IgD-negative memory B cell (primary cell): ENCODE results near the gene PIP5K1A. TPM values are rescaled to one million over a fixed set of nuclear protein-coding genes. Genes with fewer than 3 reads are reported as not detected.
"Not testable (repeated sequence)": the region's sequence is repeated elsewhere in the genome, so short reads cannot be mapped to it uniquely, and the experiment has no call there.

Source experiments
- H3K27ac Mint-ChIP-seq, 3 donors: one replicate each; pipeline ENCODE4 v1.8.0; 2020 to 2022; ENCODE audit warnings: mild to moderate bottlenecking in 3 of 3, mixed read lengths in 3 of 3, moderate library complexity in 1 of 3
- H3K27me3 Mint-ChIP-seq: one replicate; pipeline ENCODE4 v1.8.0; 2021; ENCODE audit warnings: mixed read lengths
- H3K36me3 Mint-ChIP-seq: one replicate; pipeline ENCODE4 v1.8.0; 2020; ENCODE audit warnings: mild to moderate bottlenecking, mixed read lengths
- H3K4me1 Mint-ChIP-seq, 3 donors: one replicate each; pipeline ENCODE4 v1.8.0; 2020 to 2022; ENCODE audit warnings: mixed read lengths in 3 of 3, mild to moderate bottlenecking in 1 of 3
- H3K4me3 Mint-ChIP-seq, 4 donors: one replicate each; pipeline ENCODE4 v1.8.0; 2020 to 2022; ENCODE audit warnings: mild to moderate bottlenecking in 4 of 4, mixed read lengths in 4 of 4, moderate library complexity in 3 of 4
- H3K9me3 Mint-ChIP-seq, 3 donors: one replicate each; pipeline ENCODE4 v1.8.0; 2020 to 2021; ENCODE audit warnings: mixed read lengths in 3 of 3, mild to moderate bottlenecking in 1 of 3
- polyA plus RNA-seq: library from polyadenylated mRNA; unstranded; fragments of 300-500 nt; fragmentation: Illumina TruSeq; gene quantifications from one replicate; pipeline ENCODE4 v1.2.3, GENCODE V29; 2021

The PIP5K1A gene
- polyA plus RNA-seq, 1 donor from 2014 or later: 20.3 TPM

DNA sequence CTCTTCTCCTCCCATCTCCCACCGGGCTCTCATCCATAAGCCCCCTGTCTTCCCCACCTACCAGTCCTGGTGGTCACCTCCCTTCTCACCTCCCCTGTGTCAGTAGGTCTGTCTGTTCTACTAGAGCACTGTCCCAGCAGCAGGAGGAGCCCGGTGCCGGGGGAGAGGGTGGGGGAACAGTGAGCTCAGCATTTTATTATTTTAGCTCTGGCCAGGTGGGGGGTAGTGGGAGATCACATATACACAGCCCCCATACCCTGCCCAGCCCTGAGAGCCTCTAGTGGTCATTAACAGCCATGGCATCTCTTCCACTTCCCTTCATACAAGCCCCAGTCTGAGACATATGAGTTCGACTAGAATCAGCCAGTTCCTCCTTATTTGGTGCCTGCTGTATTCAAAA, 22.5 kb upstream of the PIP5K1A start, which contains the start of gene TMOD4:
Gene TMOD4, minus strand, starts transcription at position 119 of the 400 bp plus-strand sequence. CDS start 1,106 bp downstream, outside the sequence.
- H3K4me3 Mint-ChIP-seq: no peak within 1 kb of the TSS
- H3K27me3 Mint-ChIP-seq: no peaks in the 10 kb centered on the region
- peaks cover 3% of the 10 kb centered on the region for H3K36me3 Mint-ChIP-seq
- no peaks in the 10 kb centered on the region for H3K9me3 Mint-ChIP-seq
- H3K4me1 Mint-ChIP-seq: no peaks in the 10 kb centered on the region
- H3K27ac Mint-ChIP-seq: peak within 1 kb of the TSS in 1 of 3 donors; percentile 53

GRCh38 chr1:151176514-151177045, 21.8 kb upstream of the PIP5K1A start:
- Mint-ChIP-seq H3K27me3 (no peaks in the 10 kb centered on the region), H3K27ac (no peak overlapping the region), H3K4me3 (no peak overlapping the region), H3K36me3 (peaks cover 4% of the 10 kb centered on the region), H3K9me3 (no peaks in the 10 kb centered on the region), H3K4me1 (no peaks in the 10 kb centered on the region)

DNA sequence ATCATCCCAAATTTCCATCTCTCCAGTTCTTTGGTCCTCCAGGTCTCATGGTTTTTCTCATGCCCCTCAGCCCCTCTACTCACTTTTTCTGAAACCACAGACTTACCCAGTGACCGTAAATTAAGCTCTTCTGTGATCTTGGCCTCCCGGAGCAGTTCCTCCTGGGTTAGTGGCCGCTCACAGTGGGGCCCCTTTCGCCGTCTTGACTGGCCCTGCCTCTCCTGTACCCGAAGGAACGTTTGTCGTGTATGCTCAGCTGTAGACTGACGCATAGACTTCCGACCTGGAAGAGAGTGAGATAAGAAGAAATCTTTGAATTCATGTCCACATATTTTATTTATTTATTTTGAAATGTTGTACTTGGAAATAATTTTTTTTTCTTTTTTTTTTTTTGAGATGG, 14.1 kb upstream of the PIP5K1A start:
- Mint-ChIP-seq H3K27me3 (no peaks in the 10 kb centered on the region), H3K9me3 (no peaks in the 10 kb centered on the region), H3K27ac (no peak overlapping the region), H3K36me3 (peaks cover 4% of the 10 kb centered on the region), H3K4me3 (no peak overlapping the region), H3K4me1 (peaks cover 9 to 20% (median 11%) of the 10 kb centered on the region in 3 donors)

DNA sequence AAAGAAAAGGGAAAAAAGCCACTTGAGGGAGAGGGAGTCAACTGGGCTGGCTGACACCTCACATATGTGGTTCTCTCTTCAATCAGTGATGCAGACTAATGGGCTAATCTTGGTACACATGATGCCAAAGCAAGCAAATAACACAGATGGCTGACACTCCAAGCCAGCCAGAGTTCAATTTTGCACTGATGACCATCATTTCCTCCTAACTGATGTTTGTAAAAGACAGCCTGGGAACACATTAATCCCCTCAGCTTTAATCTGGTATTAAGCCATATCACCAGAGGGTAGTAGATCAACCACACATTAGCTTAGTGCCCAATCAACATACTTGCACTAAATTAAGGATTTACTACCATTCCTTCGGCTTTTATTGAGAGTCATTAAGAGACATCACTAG, 11.1 kb upstream of the PIP5K1A start:
- Mint-ChIP-seq H3K27me3 (no peaks in the 10 kb centered on the region), H3K9me3 (no peaks in the 10 kb centered on the region), H3K4me3 (peak overlapping the region in 1 of 4 donors; percentile 32), H3K36me3 (peaks cover 3% of the 10 kb centered on the region), H3K27ac (no peak overlapping the region), H3K4me1 (peaks cover 18 to 29% (median 27%) of the 10 kb centered on the region in 3 donors)

DNA sequence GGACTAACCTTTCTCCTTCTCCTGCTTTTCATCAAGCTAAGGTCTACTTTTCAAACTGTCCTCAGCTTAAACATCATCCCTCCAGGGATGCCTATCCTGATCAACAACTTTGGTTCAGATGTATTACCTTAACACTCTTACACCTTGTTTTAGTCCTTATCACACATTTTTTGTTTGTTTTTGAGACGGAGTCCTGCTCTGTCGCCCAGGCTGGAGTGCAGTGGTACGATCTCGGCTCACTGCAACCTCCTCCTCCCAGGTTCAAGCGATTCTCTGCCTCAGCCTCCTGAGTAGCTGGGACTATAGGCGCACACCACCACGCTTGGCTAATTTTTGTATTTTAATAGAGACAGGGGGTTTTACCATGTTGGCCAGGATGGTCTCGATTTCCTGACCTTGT, 9.7 kb upstream of the PIP5K1A start:
- H3K27ac Mint-ChIP-seq: peak overlapping the region in 1 of 3 donors; percentile 86
- not testable (repeated sequence) for H3K9me3 Mint-ChIP-seq, H3K27me3 Mint-ChIP-seq, H3K36me3 Mint-ChIP-seq
- peak overlapping the region; percentile 98 to 100 (median 100) for H3K4me3 Mint-ChIP-seq
- H3K4me1 Mint-ChIP-seq: peaks cover 18 to 29% (median 27%) of the 10 kb centered on the region in 3 donors

- Mint-ChIP-seq H3K27ac (peak within 1 kb of the TSS; percentile 97 to 99 (median 98)), H3K36me3 (peaks cover 3% of the 10 kb centered on the region), H3K4me1 (peaks cover 18 to 29% (median 27%) of the 10 kb centered on the region in 3 donors), H3K9me3 (no peaks in the 10 kb centered on the region), H3K27me3 (peaks cover 2% of the 10 kb centered on the region), H3K4me3 (peak within 1 kb of the TSS; percentile 98 to 100 (median 100))
Measured at GRCh38 chr1:151189637-151190445, 8.5 kb upstream of the PIP5K1A start, which contains the start of gene VPS72. Gene VPS72 (minus strand): TSS chr1:151190197. CDS start chr1:151190121, 76 bp downstream.

DNA sequence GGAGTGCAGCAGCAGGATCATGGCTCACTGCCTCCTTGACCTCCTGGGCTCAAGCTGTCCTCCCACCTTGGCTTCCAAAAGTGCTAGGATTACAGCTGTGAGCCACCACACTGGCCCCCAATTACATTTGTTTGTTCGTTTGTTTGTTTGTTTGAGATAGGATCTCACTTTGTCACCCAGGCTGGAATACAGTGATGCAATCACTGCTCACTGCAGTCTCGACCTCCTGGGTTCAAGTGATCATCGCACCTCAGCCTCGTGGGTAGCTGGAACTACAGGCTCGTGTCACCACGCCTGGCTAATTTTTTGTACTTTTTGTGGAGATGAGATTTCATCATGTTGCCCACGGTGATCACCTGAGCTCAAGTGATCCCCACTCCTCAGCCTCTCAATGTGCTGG, 6.3 kb upstream of the PIP5K1A start:
- Mint-ChIP-seq H3K27me3 (peaks cover 3% of the 10 kb centered on the region), H3K27ac (peak overlapping the region in 1 of 3 donors; percentile 67), H3K4me1 (peaks cover 20 to 35% (median 25%) of the 10 kb centered on the region in 3 donors), H3K9me3 (no peaks in the 10 kb centered on the region), H3K4me3 (peak overlapping the region in 1 of 4 donors; percentile 68), H3K36me3 (peaks cover 5% of the 10 kb centered on the region)

DNA sequence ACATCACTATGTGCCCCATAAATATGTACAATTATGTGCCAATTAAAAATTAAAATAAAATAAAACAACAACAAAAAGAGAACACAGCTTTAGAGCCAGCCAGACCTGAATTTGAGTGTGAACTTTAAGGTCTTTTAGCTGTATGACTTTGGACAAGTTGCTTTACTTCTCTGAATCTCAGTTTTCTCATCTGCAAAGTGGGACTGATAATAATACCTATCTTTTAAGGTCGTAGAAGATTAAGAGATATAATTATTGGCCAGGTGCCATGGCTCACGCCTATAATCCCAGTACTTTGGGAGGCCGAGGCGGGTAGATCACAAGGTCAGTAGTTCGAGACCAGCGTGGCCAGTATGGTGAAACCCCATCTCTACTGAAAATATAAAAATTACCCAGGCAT, 5.0 kb upstream of the PIP5K1A start:
- peak overlapping the region in 1 of 4 donors; percentile 65 for H3K4me3 Mint-ChIP-seq
- peaks cover 5% of the 10 kb centered on the region for H3K36me3 Mint-ChIP-seq
- H3K4me1 Mint-ChIP-seq: peaks cover 20 to 41% (median 23%) of the 10 kb centered on the region in 3 donors
- peak overlapping the region in 2 of 3 donors; percentile 35 to 78 for H3K27ac Mint-ChIP-seq
- H3K9me3 Mint-ChIP-seq: no peaks in the 10 kb centered on the region
- peaks cover 3% of the 10 kb centered on the region for H3K27me3 Mint-ChIP-seq

DNA sequence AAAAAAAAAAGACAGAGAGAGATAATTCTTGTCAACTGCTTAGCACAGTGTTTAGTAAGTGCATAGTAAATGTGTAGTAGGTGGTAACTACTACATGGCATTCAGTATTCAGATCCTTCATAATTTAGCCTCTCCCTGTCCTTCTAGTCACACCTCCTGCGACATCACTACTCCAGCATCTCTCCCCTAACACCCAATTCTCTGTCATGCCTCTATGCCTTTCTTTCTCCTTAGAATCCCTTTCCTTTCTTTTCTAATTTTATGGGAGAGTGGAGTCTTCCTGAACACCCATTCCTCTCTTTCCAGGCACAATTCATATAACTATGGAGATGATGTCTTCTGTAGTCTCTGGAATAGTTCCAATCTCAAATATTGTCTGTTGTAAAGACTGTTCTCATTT, 4.5 kb upstream of the PIP5K1A start:
- Mint-ChIP-seq H3K4me1 (peaks cover 17 to 40% (median 19%) of the 10 kb centered on the region in 3 donors), H3K27ac (peak overlapping the region in 1 of 3 donors; percentile 78), H3K36me3 (peaks cover 5% of the 10 kb centered on the region), H3K27me3 (peaks cover 3% of the 10 kb centered on the region), H3K4me3 (peak overlapping the region in 2 of 4 donors; percentile 8 to 65), H3K9me3 (no peaks in the 10 kb centered on the region)

DNA sequence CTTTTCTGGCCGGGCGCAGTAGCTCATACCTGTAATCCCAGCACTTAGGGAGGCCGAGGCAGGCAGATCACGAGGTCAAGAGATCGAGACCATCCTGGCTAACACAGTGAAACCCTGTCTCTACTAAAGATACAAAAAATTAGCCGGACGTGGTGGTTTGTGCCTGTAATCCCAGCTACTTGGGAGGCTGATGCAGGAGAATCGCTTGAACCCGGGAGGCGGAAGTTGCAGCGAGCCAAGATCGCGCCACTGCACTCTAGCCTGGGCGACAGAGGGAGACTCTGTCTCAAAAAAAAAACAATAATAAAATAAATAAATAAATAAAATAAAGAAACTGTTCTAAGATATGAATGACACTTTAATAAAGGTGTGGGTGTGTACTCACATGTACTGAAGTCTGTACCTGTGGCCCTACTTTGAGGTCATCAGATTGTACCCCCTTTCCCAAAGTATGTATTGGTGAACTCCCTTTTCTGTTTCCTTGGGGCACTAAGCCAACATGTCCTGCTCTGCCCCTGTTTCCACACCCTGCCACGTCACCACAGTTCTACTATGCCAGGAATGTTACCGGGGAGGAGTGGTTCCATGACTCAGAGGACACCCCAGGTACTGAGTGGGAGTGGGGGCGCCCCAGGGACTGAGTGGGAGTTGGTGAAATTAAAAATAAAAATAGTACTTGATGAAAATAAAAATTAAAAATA, 3.3 kb upstream of the PIP5K1A start:
- H3K27ac Mint-ChIP-seq: peak overlapping the region in 1 of 3 donors; percentile 78
- peaks cover 17 to 39% (median 23%) of the 10 kb centered on the region in 3 donors for H3K4me1 Mint-ChIP-seq
- H3K9me3 Mint-ChIP-seq, H3K27me3 Mint-ChIP-seq, H3K36me3 Mint-ChIP-seq: not testable (repeated sequence)
- peak overlapping the region in 2 of 4 donors; percentile 31 to 41 for H3K4me3 Mint-ChIP-seq

GRCh38 chr1:151196292-151196800, 2.0 kb upstream of the PIP5K1A start:
- peak overlapping the region; percentile 49 to 90 (median 64) for H3K4me3 Mint-ChIP-seq
- H3K4me1 Mint-ChIP-seq: peaks cover 14 to 32% (median 23%) of the 10 kb centered on the region in 3 donors
- H3K36me3 Mint-ChIP-seq: peaks cover 1% of the 10 kb centered on the region
- no peaks in the 10 kb centered on the region for H3K9me3 Mint-ChIP-seq
- H3K27me3 Mint-ChIP-seq: peaks cover 3% of the 10 kb centered on the region
- peak overlapping the region; percentile 8 to 88 (median 52) for H3K27ac Mint-ChIP-seq

GRCh38 chr1:151197863-151198253, 494 bp upstream of the PIP5K1A start:
- H3K9me3 Mint-ChIP-seq: no peaks in the 10 kb centered on the region
- peak overlapping the region; percentile 93 to 99 (median 99) for H3K27ac Mint-ChIP-seq
- peaks cover 1% of the 10 kb centered on the region for H3K36me3 Mint-ChIP-seq
- H3K4me1 Mint-ChIP-seq: peaks cover 20 to 37% (median 30%) of the 10 kb centered on the region in 3 donors
- peaks cover 3% of the 10 kb centered on the region for H3K27me3 Mint-ChIP-seq
- peak overlapping the region; percentile 97 to 98 (median 98) for H3K4me3 Mint-ChIP-seq

DNA sequence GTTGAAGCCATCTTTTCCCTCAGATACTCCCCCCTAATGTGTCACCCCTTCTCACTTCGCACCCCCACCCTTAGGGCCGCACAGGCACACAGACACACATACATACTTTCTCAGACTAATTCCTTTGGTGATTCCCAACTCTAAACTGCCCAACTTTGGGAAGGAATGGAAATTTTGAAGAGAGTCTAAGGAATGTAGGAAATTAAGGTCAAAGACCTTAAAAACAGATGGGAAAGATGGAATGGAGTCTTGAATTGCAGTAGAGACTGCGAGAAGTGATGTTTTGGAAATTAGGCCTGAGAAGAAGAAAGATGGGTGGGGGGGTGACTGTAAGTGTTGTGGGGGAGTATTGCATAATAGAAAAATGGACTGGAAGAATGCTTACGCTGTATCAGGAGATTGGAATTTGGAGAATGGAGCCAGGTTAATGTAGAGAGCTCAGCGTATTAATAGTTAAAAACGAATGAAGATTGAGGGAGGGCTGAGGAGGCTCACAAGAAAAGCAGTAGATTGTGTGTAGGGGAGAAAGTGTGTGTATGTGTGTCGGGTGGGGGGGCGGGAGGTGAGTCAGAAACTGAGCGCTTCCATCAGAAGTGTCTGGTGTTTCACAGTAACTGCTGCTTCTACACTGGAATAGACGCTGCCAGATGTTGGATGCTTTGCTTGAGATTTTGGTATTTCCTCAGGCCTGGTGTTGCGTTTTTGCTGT, 1.7 kb downstream of the PIP5K1A start:
- Mint-ChIP-seq H3K9me3 (no peaks in the 10 kb centered on the region), H3K36me3 (peaks cover 1% of the 10 kb centered on the region), H3K4me3 (peak overlapping the region; percentile 97 to 98 (median 98)), H3K4me1 (peaks cover 25 to 45% (median 32%) of the 10 kb centered on the region in 3 donors), H3K27ac (peak overlapping the region; percentile 93 to 99 (median 99)), H3K27me3 (peaks cover 2% of the 10 kb centered on the region)

DNA sequence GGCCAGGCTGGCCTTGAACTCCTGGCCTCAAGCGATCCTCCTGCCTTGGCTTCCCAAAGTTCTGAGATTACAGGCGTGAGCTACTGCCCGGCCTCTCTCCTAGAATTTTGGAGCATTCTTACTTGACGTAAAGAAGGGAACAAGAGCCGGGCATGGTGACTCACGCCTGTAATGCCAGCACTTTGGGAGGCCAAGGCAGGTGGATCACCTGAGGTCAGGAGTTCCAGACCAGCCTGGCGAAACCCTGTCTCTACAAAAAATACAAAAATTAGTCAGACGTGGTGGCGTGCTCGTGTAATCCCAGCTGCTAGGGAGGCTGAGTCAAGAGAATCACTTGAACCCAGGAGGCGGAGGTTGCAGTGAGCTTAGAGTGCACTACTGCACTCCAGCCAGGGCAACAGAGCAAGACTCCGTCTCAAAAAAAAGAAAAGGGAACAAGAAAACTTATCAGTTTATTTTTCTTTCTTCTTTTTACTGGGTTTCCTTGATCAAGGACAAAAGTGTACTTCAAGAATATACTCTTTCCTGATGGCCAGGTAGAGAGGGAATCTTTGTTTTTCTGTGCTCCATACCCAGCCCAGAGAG, 7.1 kb downstream of the PIP5K1A start:
- H3K9me3 Mint-ChIP-seq, H3K27ac Mint-ChIP-seq, H3K27me3 Mint-ChIP-seq, H3K36me3 Mint-ChIP-seq, H3K4me3 Mint-ChIP-seq: not testable (repeated sequence)
- H3K4me1 Mint-ChIP-seq: peaks cover 14 to 21% (median 16%) of the 10 kb centered on the region in 3 donors
